ENCODE measurements around the gene TOP1.
"Not testable (repeated sequence)": the region's sequence is repeated elsewhere in the genome, so short reads cannot be mapped to it uniquely, and the experiment has no call there.

The TOP1 gene

GRCh38 chr20:41132388-41132775 is 103.8 kb downstream of the TOP1 start:
- DNase-seq (ENCODE audit: low spot score) = not testable (repeated sequence)

GRCh38 chr20:41133709-41134361 is 105.2 kb downstream of the TOP1 start:
- no peak for DNase-seq (ENCODE audit: low spot score)

- no peak for DNase-seq (ENCODE audit: low spot score)
Observed at GRCh38 chr20:41134362-41135186, 106.0 kb downstream of the TOP1 start.

GRCh38 chr20:41135187-41135887 is 106.7 kb downstream of the TOP1 start:
- peak; percentile 85 for DNase-seq (ENCODE audit: low spot score)

GRCh38 chr20:41135888-41136679 is 107.5 kb downstream of the TOP1 start:
- DNase-seq (ENCODE audit: low spot score) = peak; percentile 34

GRCh38 chr20:41136680-41137613 is 108.3 kb downstream of the TOP1 start, which contains the start of gene PLCG1:
TSS of gene PLCG1 (plus strand) at chr20:41137543. CDS start at chr20:41137642, 99 bp downstream.
- peak; percentile 93 for DNase-seq (ENCODE audit: low spot score)

GRCh38 chr20:41137614-41138474 is 109.2 kb downstream of the TOP1 start:
- peak; percentile 79 for DNase-seq (ENCODE audit: low spot score)

GRCh38 chr20:41138475-41139226 is 110.0 kb downstream of the TOP1 start:
- peak; percentile 26 for DNase-seq (ENCODE audit: low spot score)

- DNase-seq (ENCODE audit: low spot score) = no peak
Observed at GRCh38 chr20:41139227-41140093, 110.8 kb downstream of the TOP1 start.

GRCh38 chr20:41140226-41141133 is 111.9 kb downstream of the TOP1 start:
- DNase-seq (ENCODE audit: low spot score) = no peak

- DNase-seq (ENCODE audit: low spot score) = no peak
Observed at GRCh38 chr20:41141153-41141815, 112.7 kb downstream of the TOP1 start.

- no peak for DNase-seq (ENCODE audit: low spot score)
Observed at GRCh38 chr20:41142245-41142644, 113.6 kb downstream of the TOP1 start.

GRCh38 chr20:41142919-41143318 is 114.3 kb downstream of the TOP1 start:
- no peak for DNase-seq (ENCODE audit: low spot score)

GRCh38 chr20:41143354-41143753 is 114.7 kb downstream of the TOP1 start:
- no peak for DNase-seq (ENCODE audit: low spot score)

GRCh38 chr20:41145317-41145716 is 116.7 kb downstream of the TOP1 start:
- no peak for DNase-seq (ENCODE audit: low spot score)

GRCh38 chr20:41145821-41146620 is 117.4 kb downstream of the TOP1 start:
- no peak for DNase-seq (ENCODE audit: low spot score)
